GM12891 (cell line): ENCODE measurements around the gene RAP1A.

Experiments
- POLR2A ChIP-seq: IDR thresholded peaks from 2 replicates; pipeline ENCODE4 v1.6.1; 2011; ENCODE audit warnings: low read depth, low read length, control low read depth
- POLR2AphosphoS5 ChIP-seq: IDR thresholded peaks from 2 replicates; pipeline ENCODE4 v1.6.1; 2011; ENCODE audit warnings: low read depth, low read length, control low read depth
- POU2F2 ChIP-seq: IDR thresholded peaks from 2 replicates; pipeline ENCODE4 v1.6.1; 2011; ENCODE audit warnings: low read depth, mild to moderate bottlenecking, control low read depth, low read length, moderate library complexity
- TAF1 ChIP-seq: IDR thresholded peaks from 2 replicates; pipeline ENCODE4 v1.6.1; 2011; ENCODE audit warnings: low read depth, low read length, control low read depth

GRCh38 chr1:111649648-111650047 is 30.1 kb downstream of the RAP1A start:
- TF ChIP-seq POLR2A (no peak), TAF1 (no peak), POLR2AphosphoS5 (no peak), POU2F2 (no peak)
